Measurements from ENCODE around the gene SSBP2. TPM values are rescaled to one million over a fixed set of nuclear protein-coding genes. Genes with fewer than 3 reads are reported as not detected.
"Not testable (repeated sequence)": the region's sequence is repeated elsewhere in the genome, so short reads cannot be mapped to it uniquely, and the experiment has no call there.

Gene SSBP2
- polyA plus RNA-seq, 2 donors: 18.8 to 25.3 TPM

DNA sequence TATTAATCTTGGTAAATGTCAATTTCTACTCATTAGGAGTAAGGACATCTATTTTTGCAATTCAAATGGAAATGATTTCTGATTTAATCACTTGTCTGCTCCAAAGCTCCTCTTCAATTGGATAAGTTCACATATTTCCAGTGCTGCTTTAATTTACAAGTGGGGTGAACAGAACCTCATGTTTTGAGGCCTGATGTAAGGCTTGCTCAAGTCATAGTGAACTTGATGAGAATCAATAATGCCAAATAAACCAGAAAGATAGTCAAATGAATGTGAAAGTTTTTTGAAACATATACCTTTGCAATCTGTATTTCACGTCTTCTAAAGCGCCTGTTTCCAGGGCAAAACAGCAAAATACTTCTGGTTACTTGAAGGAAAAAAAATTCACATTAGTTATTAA, 341.5 kb downstream of the SSBP2 start:
- no peaks in the 10 kb centered on the region for H3K27me3 ChIP-seq (ENCODE audit: control insufficient read depth in 1 of 2, insufficient read depth in 2 of 2, low read length in 2 of 2)

DNA sequence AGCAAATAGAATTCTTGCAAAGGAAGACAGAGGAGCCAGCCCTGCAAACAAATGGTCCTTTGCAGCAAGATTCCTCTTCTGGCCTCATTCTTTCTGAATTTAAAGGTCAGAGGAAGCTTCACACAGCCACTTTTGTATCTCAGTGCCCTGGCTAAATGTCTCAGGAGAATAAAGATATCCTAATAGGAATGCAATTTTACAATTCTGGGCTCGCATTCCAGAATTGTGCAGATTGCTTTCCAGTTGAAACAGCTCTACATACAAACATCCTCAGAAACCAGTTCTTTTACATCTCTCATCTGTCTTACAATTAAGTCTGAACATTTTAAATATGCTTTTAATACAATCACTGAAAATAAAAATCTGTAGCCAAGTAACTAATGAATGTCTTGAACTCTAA, 342.4 kb downstream of the SSBP2 start:
- no peaks in the 10 kb centered on the region for H3K27me3 ChIP-seq (ENCODE audit: control insufficient read depth in 1 of 2, insufficient read depth in 2 of 2, low read length in 2 of 2)
- WGBS, 2 donors: 71 to 82% methylated on average over 1 of the region's 1 CpG
- H3K4me1 ChIP-seq (ENCODE audit: control insufficient read depth in 2 of 2, insufficient read depth in 2 of 2, low read length in 1 of 2): no peaks in the 10 kb centered on the region
- H3K36me3 ChIP-seq (ENCODE audit: control insufficient read depth in 2 of 2, insufficient read depth in 2 of 2, low read length in 1 of 2): no peaks in the 10 kb centered on the region
- H3K27ac ChIP-seq (ENCODE audit: low read depth in 2 of 2, low read length in 1 of 2): no peak overlapping the region
- H3K9me3 ChIP-seq (ENCODE audit: control insufficient read depth in 2 of 2, insufficient read depth in 1 of 2, low read depth in 1 of 2, low read length in 1 of 2): no peaks in the 10 kb centered on the region
- no peak overlapping the region for H3K4me3 ChIP-seq (ENCODE audit: low read depth in 1 of 2, low read length in 2 of 2)

More for the DNA sequence above, 341.5 kb downstream of the SSBP2 start:
- no peak overlapping the region for H3K27ac ChIP-seq (ENCODE audit: low read depth in 2 of 2, low read length in 1 of 2)
- H3K4me3 ChIP-seq (ENCODE audit: low read depth in 1 of 2, low read length in 2 of 2): no peak overlapping the region
- H3K36me3 ChIP-seq (ENCODE audit: control insufficient read depth in 2 of 2, insufficient read depth in 2 of 2, low read length in 1 of 2): no peaks in the 10 kb centered on the region
- H3K9me3 ChIP-seq (ENCODE audit: control insufficient read depth in 2 of 2, insufficient read depth in 1 of 2, low read depth in 1 of 2, low read length in 1 of 2): no peaks in the 10 kb centered on the region
- WGBS, 2 donors: 95 to 97% methylated on average over 2 of the region's 2 CpGs
- H3K4me1 ChIP-seq (ENCODE audit: control insufficient read depth in 2 of 2, insufficient read depth in 2 of 2, low read length in 1 of 2): no peaks in the 10 kb centered on the region

DNA sequence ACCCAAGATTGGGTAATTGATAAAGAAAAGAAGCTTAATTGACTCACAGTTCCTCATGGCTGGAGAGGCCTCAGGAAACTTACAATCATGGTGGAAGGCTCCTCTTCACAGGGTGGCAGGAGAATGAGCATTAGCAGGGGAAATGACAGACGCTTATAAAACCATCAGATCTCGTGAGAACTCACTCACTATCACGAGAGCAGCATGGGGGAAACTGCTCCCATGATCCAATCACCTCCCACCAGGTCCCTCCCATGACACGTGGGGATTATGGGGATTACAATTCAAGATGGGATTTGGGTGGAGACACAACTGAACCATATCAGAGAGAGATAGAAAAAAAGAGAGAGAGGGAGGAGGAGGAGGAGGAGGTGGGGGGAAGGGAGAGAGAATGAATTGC, 343.1 kb downstream of the SSBP2 start:
- not testable (repeated sequence) for H3K9me3 ChIP-seq (ENCODE audit: control insufficient read depth in 2 of 2, insufficient read depth in 1 of 2, low read depth in 1 of 2, low read length in 1 of 2); H3K27ac ChIP-seq (ENCODE audit: low read depth in 2 of 2, low read length in 1 of 2); H3K4me1 ChIP-seq (ENCODE audit: control insufficient read depth in 2 of 2, insufficient read depth in 2 of 2, low read length in 1 of 2); H3K4me3 ChIP-seq (ENCODE audit: low read depth in 1 of 2, low read length in 2 of 2); H3K36me3 ChIP-seq (ENCODE audit: control insufficient read depth in 2 of 2, insufficient read depth in 2 of 2, low read length in 1 of 2); H3K27me3 ChIP-seq (ENCODE audit: control insufficient read depth in 1 of 2, insufficient read depth in 2 of 2, low read length in 2 of 2)
- WGBS, 2 donors: 77 to 80% methylated on average over 4 of the region's 4 CpGs

DNA sequence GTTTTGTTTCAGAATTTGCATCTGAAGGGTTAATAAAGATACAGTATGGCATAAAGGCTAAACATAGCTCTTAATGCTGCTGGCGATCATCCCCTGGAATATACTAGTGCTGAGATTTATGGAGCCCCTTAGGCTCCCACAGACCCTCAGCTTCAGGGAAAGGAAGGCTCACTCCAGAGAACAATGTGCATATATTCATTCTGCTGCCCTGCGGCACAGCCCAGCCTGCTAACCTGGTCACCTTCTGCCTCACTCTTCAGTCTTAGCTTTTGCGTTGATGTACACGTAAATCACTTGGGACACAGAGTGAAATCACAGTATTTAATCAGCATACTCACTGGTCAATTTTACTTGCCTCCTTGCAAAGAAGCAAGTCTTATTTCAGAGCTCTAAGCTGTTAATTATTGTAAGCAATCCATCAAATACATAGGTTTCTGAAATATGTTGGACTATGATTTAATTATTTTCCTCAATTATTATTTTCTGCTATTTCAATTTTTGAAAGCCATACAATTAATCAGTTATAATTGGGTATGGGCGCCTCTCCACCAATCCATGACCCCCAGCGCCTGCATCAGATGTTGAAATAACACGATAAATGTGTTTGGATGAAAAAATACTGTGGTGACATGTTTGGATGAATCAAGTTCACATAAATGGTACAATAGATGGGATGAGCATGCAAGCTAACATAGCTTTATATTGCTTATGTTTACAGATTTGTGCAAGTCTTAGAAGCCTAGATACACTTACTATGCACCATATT, 345.6 kb downstream of the SSBP2 start:
- Histone ChIP-seq H3K4me3 (ENCODE audit: low read depth in 1 of 2, low read length in 2 of 2) (no peak overlapping the region), H3K27ac (ENCODE audit: low read depth in 2 of 2, low read length in 1 of 2) (no peak overlapping the region), H3K9me3 (ENCODE audit: control insufficient read depth in 2 of 2, insufficient read depth in 1 of 2, low read depth in 1 of 2, low read length in 1 of 2) (no peaks in the 10 kb centered on the region), H3K4me1 (ENCODE audit: control insufficient read depth in 2 of 2, insufficient read depth in 2 of 2, low read length in 1 of 2) (no peaks in the 10 kb centered on the region), H3K27me3 (ENCODE audit: control insufficient read depth in 1 of 2, insufficient read depth in 2 of 2, low read length in 2 of 2) (no peaks in the 10 kb centered on the region), H3K36me3 (ENCODE audit: control insufficient read depth in 2 of 2, insufficient read depth in 2 of 2, low read length in 1 of 2) (no peaks in the 10 kb centered on the region)
- WGBS, 2 donors: 87 to 91% methylated on average over 7 of the region's 7 CpGs

DNA sequence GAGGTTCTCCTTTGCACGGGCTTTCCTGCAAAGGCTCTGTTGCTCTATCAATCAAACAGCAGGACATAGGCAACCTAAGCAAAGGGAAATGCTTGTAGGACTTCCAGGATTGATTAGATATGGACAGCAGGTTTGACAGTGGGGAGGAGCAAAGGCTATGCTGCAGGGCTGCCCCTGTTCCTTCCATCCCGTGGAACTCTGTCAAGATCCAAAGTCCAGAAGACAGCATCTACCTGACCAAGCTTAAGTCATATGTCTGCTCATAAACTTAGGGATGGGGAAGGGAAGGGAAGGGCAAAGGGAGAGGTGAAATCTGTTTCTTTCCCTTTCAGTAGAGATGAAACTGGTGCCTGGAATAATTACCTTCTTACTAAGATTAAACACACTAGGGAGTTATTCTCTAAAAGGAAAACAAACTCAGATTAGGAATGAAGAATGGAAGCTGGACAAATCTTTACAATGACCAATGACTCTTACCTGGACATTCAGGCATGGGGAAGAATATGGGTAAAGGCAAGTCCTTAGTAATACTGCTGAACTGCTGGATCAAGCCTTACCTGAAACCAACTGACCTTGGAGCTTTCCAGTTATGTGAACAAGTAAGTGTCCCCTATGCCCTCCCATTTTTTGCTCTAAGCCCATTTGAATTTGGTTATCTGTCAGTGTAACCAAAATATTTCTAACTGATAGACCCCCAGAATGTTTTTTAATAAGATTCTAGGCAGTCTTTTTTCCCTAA, 348.5 kb downstream of the SSBP2 start:
- no peaks in the 10 kb centered on the region for H3K27me3 ChIP-seq (ENCODE audit: control insufficient read depth in 1 of 2, insufficient read depth in 2 of 2, low read length in 2 of 2)
- H3K36me3 ChIP-seq (ENCODE audit: control insufficient read depth in 2 of 2, insufficient read depth in 2 of 2, low read length in 1 of 2): no peaks in the 10 kb centered on the region
- H3K4me3 ChIP-seq (ENCODE audit: low read depth in 1 of 2, low read length in 2 of 2): no peak overlapping the region
- no peaks in the 10 kb centered on the region for H3K4me1 ChIP-seq (ENCODE audit: control insufficient read depth in 2 of 2, insufficient read depth in 2 of 2, low read length in 1 of 2)
- H3K27ac ChIP-seq (ENCODE audit: low read depth in 2 of 2, low read length in 1 of 2): no peak overlapping the region
- no peaks in the 10 kb centered on the region for H3K9me3 ChIP-seq (ENCODE audit: control insufficient read depth in 2 of 2, insufficient read depth in 1 of 2, low read depth in 1 of 2, low read length in 1 of 2)
- 26 to 36% methylated on average over 2 of the region's 2 CpGs for WGBS, 2 donors

DNA sequence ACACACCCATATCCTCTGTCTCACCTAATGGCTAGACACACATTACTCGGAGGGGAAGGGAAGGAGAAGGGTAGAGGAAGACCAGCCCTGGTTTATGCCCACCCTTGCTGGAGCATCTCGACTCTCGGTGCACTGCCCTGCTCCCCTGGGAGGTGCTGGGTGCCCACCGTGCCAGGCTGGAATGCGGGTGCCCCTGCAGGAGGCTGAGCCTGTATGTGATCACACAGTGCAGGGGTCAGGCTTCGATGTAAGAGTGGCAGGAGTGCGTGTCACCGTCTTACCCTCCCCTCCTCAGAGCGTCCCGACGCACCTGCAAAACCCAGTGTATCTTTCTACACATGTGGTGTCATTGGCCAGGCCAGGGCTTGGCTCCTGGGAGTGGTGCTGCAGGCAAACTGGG, 349.6 kb downstream of the SSBP2 start:
- Histone ChIP-seq H3K4me1 (ENCODE audit: control insufficient read depth in 2 of 2, insufficient read depth in 2 of 2, low read length in 1 of 2) (no peaks in the 10 kb centered on the region), H3K36me3 (ENCODE audit: control insufficient read depth in 2 of 2, insufficient read depth in 2 of 2, low read length in 1 of 2) (no peaks in the 10 kb centered on the region), H3K4me3 (ENCODE audit: low read depth in 1 of 2, low read length in 2 of 2) (no peak overlapping the region), H3K27ac (ENCODE audit: low read depth in 2 of 2, low read length in 1 of 2) (no peak overlapping the region), H3K27me3 (ENCODE audit: control insufficient read depth in 1 of 2, insufficient read depth in 2 of 2, low read length in 2 of 2) (no peaks in the 10 kb centered on the region), H3K9me3 (ENCODE audit: control insufficient read depth in 2 of 2, insufficient read depth in 1 of 2, low read depth in 1 of 2, low read length in 1 of 2) (no peaks in the 10 kb centered on the region)
- 79 to 82% methylated on average over 11 of the region's 11 CpGs for WGBS, 2 donors

DNA sequence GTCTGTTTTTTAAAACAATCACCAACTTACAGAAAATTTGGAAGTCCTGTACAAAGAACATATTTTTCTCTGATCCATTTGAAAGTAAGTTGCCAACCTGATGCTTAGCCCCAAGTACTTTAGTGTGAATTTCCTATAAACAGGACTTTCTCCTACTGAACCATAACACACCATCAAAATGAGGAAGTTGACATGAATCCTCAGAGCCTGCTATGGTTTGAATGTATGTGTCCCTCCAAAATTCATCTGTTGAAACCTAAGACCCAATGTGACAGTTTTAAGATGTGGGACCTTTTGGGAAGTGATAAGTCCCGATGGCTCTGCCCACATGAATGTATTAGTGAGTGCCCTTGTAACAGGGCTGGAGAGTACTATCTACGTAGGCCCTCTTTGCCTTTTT, 350.5 kb downstream of the SSBP2 start:
- no peaks in the 10 kb centered on the region for H3K4me1 ChIP-seq (ENCODE audit: control insufficient read depth in 2 of 2, insufficient read depth in 2 of 2, low read length in 1 of 2)
- no peaks in the 10 kb centered on the region for H3K27me3 ChIP-seq (ENCODE audit: control insufficient read depth in 1 of 2, insufficient read depth in 2 of 2, low read length in 2 of 2)
- H3K36me3 ChIP-seq (ENCODE audit: control insufficient read depth in 2 of 2, insufficient read depth in 2 of 2, low read length in 1 of 2): no peaks in the 10 kb centered on the region
- no peaks in the 10 kb centered on the region for H3K9me3 ChIP-seq (ENCODE audit: control insufficient read depth in 2 of 2, insufficient read depth in 1 of 2, low read depth in 1 of 2, low read length in 1 of 2)
- H3K4me3 ChIP-seq (ENCODE audit: low read depth in 1 of 2, low read length in 2 of 2): no peak overlapping the region
- 62 to 69% methylated on average over 2 of the region's 2 CpGs for WGBS, 2 donors
- H3K27ac ChIP-seq (ENCODE audit: low read depth in 2 of 2, low read length in 1 of 2): no peak overlapping the region

DNA sequence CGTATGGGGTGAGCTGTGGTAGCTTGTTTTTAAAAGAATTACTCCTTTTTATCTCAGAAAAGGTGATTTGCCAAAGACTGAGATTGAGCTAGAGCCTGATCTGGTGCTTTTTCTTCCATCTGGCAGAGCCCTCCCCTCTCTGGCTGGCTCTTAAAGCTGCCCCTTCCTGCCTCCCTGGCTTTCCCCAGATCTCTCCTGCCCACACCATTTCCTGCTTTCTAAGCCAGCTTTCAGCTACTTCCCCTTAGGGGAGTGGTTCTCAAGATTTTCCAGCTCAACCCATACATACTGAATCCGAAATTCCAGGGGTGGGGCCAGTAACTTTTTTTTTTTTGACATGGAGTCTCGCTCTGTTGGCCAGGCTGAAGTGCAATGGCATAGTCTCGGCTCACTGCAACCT, 352.2 kb downstream of the SSBP2 start:
- Histone ChIP-seq H3K27ac (ENCODE audit: low read depth in 2 of 2, low read length in 1 of 2) (no peak overlapping the region), H3K36me3 (ENCODE audit: control insufficient read depth in 2 of 2, insufficient read depth in 2 of 2, low read length in 1 of 2) (no peaks in the 10 kb centered on the region), H3K4me1 (ENCODE audit: control insufficient read depth in 2 of 2, insufficient read depth in 2 of 2, low read length in 1 of 2) (peaks cover 0 to 5% of the 10 kb centered on the region in 2 donors), H3K9me3 (ENCODE audit: control insufficient read depth in 2 of 2, insufficient read depth in 1 of 2, low read depth in 1 of 2, low read length in 1 of 2) (peaks cover 0 to 4% of the 10 kb centered on the region in 2 donors), H3K4me3 (ENCODE audit: low read depth in 1 of 2, low read length in 2 of 2) (no peak overlapping the region), H3K27me3 (ENCODE audit: control insufficient read depth in 1 of 2, insufficient read depth in 2 of 2, low read length in 2 of 2) (no peaks in the 10 kb centered on the region)
- 57 to 69% methylated on average over 4 of the region's 4 CpGs for WGBS, 2 donors

DNA sequence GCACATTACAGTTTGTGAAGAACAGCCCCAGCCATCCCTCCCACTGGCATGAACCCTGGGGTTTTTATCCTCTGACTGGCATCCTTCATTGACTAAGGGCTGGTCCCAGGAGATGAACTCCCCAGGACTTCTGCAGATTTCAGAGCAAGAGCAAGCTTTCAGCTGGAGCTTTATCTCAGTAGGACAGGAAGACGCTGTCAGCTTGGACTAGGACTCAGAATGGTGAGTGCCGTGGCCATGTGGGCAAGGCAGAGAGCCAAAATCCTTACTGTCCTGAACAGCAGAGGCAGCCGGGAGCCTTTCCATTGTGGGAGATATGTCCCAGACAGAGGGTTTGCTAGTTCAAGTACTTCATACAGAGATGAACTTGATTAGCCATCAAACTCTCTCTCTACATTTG, 353.7 kb downstream of the SSBP2 start:
- H3K27ac ChIP-seq (ENCODE audit: low read depth in 2 of 2, low read length in 1 of 2): no peak overlapping the region
- H3K36me3 ChIP-seq (ENCODE audit: control insufficient read depth in 2 of 2, insufficient read depth in 2 of 2, low read length in 1 of 2): no peaks in the 10 kb centered on the region
- no peak overlapping the region for H3K4me3 ChIP-seq (ENCODE audit: low read depth in 1 of 2, low read length in 2 of 2)
- H3K9me3 ChIP-seq (ENCODE audit: control insufficient read depth in 2 of 2, insufficient read depth in 1 of 2, low read depth in 1 of 2, low read length in 1 of 2): peaks cover 0 to 4% of the 10 kb centered on the region in 2 donors
- WGBS, 2 donors: 6 to 8% methylated on average over 3 of the region's 3 CpGs
- H3K4me1 ChIP-seq (ENCODE audit: control insufficient read depth in 2 of 2, insufficient read depth in 2 of 2, low read length in 1 of 2): peaks cover 0 to 5% of the 10 kb centered on the region in 2 donors
- no peaks in the 10 kb centered on the region for H3K27me3 ChIP-seq (ENCODE audit: control insufficient read depth in 1 of 2, insufficient read depth in 2 of 2, low read length in 2 of 2)

DNA sequence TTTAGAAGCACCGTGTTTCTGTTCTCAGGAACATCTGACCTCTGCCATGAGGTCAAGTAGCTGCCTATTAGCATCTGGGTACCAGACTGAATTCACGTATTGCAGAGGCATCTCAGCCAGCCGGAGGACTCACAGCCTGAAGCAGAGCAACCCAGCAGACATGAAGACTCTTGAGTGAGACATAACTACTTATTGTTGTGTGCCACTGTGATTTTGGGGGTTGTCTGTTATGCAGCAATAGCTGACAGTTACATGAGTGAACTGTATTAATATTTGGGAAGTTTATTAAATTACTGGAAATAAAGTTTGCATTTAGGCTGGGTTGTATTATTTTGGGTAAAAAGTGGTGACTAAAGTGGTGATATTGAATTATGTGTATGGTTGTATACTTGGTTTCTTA, 355.6 kb downstream of the SSBP2 start:
- no peaks in the 10 kb centered on the region for H3K27me3 ChIP-seq (ENCODE audit: control insufficient read depth in 1 of 2, insufficient read depth in 2 of 2, low read length in 2 of 2)

More for the DNA sequence above, 355.6 kb downstream of the SSBP2 start:
- Histone ChIP-seq H3K36me3 (ENCODE audit: control insufficient read depth in 2 of 2, insufficient read depth in 2 of 2, low read length in 1 of 2) (no peaks in the 10 kb centered on the region), H3K4me3 (ENCODE audit: low read depth in 1 of 2, low read length in 2 of 2) (no peak overlapping the region), H3K27ac (ENCODE audit: low read depth in 2 of 2, low read length in 1 of 2) (no peak overlapping the region), H3K4me1 (ENCODE audit: control insufficient read depth in 2 of 2, insufficient read depth in 2 of 2, low read length in 1 of 2) (peaks cover 0 to 5% of the 10 kb centered on the region in 2 donors), H3K9me3 (ENCODE audit: control insufficient read depth in 2 of 2, insufficient read depth in 1 of 2, low read depth in 1 of 2, low read length in 1 of 2) (peaks cover 0 to 4% of the 10 kb centered on the region in 2 donors)
- 65 to 74% methylated on average over 3 of the region's 3 CpGs for WGBS, 2 donors
